NK-92 (cell line): ENCODE data around the gene BHLHE40.

ENCODE experiments used
- DNase-seq: peaks from one replicate; lab custom pipeline; 2025; ENCODE audit not compliant: unreplicated experiment; lab: John Stamatoyannopoulos, UW

The BHLHE40 gene

GRCh38 chr3:5016211-5017161 lies 37.2 kb downstream of the BHLHE40 start:
- DNase-seq, result no peak

DNA sequence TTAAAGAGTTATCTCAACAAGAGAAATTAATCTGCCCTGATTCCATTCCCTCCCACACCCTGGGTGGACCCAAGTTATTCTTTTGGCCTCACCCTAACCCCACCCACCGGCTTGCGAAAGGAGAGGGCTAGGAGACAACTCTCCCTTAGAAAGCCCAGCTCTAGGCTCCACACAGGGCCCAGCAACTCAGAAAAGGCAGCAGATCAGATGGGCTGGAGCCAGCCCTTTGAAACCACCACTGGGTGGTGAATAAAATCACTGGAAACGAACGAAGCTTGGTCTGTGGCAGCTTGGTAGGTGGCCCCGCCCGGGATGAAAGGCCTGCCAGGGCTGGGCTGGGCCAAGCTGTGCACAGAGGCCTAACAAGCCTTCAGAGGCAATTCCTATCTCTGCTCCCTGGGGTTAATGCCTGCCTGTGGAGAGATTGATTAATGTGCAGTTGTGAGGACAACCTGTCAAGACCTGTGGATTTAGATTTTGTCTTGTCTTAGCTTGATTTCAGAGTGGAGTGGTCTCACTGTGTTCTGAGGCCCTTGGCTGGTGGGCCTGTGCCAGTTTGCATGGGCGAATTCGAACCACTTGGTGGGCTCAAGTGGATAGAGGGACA lies 38.8 kb downstream of the BHLHE40 start:
- no peak for DNase-seq

GRCh38 chr3:5019411-5020241 lies 40.4 kb downstream of the BHLHE40 start:
- no peak for DNase-seq

DNA sequence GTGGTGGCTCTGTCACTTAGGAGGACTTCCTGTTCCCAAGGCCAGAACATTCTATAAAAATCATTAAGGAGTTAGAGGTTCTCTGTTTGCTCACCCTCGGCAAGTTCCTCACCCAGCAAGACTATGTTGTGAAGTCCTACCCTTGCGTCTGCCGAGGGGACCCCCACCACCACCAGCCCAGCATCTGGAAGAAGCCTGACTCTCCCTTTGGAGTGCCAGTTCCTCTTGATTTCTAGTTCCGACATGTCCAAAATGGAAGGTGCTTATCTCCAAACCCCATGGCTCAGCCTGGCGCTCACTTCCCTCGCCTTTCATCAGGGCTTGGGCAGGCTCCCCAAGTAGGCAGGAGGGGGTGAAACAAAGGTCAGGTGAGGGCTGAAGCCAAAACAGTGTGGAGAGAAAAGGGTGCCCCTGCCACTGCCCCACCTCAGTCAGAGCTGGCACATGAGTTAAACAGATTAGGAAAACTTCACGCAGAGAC lies 41.0 kb downstream of the BHLHE40 start:
- DNase-seq, result no peak

- DNase-seq, result no peak
Measured at GRCh38 chr3:5021116-5022092, 42.2 kb downstream of the BHLHE40 start.

DNA sequence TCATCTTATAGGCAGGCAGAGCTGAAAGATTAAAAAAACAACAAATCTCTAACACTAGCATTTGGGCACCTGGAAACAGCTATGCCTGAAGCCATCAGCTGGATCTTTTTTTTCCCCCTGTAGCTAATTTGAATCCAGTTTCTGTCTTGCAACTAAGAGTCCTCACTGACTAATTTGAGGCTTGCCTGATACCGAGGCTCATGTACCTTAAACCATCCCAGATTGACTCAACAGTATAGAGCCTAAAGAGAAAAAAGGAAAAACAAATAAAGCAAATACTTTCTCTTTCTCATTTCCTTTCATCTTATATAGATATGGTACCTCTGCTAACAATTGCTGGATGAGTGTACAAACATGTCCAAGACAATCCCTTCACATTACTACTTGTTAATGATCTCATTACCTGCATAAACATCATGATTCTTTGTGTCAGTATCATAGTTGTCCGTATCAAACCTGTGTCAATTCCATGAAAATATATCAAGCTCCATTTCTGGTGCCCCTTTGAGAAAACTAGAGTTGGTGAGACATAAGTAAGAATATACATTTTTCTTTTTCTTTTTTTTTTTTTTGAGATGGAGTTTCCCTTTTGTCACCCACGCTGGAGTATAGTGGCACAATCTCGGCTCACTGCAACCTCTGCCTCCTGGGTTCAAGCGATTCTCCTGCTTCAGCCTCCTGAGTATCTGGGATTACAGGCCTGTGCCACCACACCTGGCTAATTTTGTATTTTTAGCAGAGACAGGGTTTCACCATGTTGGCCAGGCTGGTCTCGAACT lies 43.1 kb downstream of the BHLHE40 start:
- no peak for DNase-seq

DNA sequence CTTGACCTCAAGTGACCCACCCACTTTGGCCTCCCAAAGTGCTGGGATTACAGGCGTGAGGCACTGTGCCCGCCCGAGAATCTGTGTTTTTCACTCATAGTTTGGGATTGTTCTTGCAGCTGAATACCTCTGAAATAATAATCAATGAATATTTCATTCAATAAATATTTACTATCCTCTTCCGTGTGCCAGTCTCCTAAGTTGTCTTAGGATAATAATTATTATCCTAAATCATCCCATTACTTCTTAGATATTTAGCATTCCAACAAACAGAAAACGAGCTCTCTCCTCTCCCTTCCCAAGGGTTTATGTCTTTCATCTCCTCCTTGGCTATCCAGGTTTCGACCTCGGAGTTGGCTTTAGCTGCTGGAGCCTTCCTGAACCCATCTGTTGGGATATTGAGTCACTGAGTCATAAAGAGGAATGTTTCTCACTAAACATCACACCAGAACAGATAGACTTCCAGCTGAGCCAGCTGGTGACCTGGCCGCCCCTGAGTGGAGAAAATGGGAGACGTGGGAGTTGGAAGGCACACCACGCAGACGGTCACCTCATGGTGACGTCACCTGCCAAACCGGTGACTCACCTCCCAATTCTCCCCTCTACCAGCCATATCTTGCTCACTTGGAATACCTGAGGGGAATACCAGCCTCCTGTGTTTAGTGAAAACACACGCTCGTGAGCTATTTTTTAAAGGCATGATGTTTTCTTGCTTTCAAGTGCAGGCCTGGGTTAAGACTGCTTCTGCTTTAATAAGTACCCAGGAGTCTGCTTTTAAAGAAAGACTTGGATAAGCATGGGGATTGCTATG lies 43.9 kb downstream of the BHLHE40 start:
- DNase-seq, result no peak

GRCh38 chr3:5023777-5024346 lies 44.6 kb downstream of the BHLHE40 start:
- DNase-seq, result no peak

GRCh38 chr3:5026046-5026362 lies 46.8 kb downstream of the BHLHE40 start:
- no peak for DNase-seq

DNA sequence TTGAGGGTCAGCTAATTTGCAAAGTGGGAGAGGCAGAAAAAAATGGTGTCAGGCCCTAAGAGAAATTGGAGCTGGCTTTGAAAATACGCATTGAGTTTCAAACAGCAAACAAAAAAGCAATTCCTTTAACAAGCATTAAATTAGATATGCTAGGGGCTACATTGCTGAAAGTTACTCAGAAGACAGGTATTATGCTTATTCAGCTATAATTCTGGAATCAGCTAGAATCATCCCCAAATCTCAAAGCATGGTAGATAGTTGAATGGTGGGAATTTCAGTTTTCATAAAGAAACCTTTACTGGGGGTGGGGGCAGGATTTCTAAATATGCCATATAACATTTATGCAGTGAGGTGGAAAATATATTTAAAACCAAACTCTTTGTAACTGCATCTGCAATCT lies 50.5 kb downstream of the BHLHE40 start:
- no peak for DNase-seq

DNA sequence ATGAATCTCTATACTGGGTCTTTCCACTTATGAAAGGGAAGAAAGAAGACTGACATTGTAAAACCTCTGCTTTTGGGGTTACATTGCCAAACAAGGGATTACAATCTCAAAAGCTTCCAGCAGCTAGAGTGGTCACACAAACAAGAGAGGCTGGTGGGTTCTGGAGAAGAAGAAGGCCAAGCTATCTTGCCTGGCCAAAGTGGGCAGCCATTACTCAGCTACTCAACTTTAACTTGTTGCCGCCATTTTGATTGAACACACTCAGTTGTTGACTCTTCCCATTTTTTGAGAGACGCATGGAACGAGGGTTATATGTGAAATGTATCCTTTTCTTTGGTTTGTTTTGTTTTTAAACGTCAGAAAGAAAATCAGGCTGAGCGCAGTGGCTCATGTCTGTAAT lies 50.9 kb downstream of the BHLHE40 start:
- DNase-seq, result no peak

DNA sequence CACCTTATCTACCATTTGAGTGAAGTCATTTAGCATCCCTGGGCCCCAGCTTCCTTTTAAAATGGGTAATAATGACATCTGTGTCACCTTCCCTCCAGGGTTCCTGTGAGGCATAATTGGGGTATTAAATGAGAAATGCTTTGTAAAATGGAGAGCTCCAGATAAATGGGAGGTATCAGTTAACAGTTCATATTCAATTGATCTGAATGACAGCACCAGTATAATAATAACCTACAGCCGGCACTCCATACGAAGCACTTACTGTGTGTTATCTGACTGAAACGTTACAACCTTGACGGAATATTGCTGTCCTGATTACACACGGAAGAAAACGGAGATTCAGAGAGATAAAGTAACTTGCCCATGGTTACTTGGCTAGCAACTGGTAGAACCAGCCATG lies 53.6 kb downstream of the BHLHE40 start:
- no peak for DNase-seq
